GM06990 (cell line): Measurements from ENCODE around the gene POLD2.

Experiments
- DNase-seq: peaks from one replicate; pipeline ENCODE4 v3.0.0-alpha.2; 2011; ENCODE audit not compliant: insufficient read length; ENCODE audit errors: extremely low read depth
- H3K27me3 ChIP-seq: replicated peaks from 2 replicates; pipeline ENCODE4 v1.6.0; 2011; ENCODE audit warnings: low read length; ENCODE audit not compliant: control insufficient read depth, insufficient read depth
- H3K36me3 ChIP-seq: 2 replicates; pipeline ENCODE4 v1.5.1; 2011; ENCODE audit warnings: low read length; ENCODE audit not compliant: control insufficient read depth, insufficient read depth
- H3K4me3 ChIP-seq: replicated peaks from 2 replicates; pipeline ENCODE4 v1.5.1; 2011; ENCODE audit warnings: low read depth, mild to moderate bottlenecking, control low read depth, low read length
- TF ChIP-seq, protein P1 (sequence below): IDR thresholded peaks from 2 replicates; pipeline ENCODE4 v1.5.1; 2011; ENCODE audit warnings: low read length, control low read depth, mild to moderate bottlenecking, inconsistent platforms; ENCODE audit not compliant: insufficient read depth, poor library complexity, severe bottlenecking

Gene POLD2

DNA sequence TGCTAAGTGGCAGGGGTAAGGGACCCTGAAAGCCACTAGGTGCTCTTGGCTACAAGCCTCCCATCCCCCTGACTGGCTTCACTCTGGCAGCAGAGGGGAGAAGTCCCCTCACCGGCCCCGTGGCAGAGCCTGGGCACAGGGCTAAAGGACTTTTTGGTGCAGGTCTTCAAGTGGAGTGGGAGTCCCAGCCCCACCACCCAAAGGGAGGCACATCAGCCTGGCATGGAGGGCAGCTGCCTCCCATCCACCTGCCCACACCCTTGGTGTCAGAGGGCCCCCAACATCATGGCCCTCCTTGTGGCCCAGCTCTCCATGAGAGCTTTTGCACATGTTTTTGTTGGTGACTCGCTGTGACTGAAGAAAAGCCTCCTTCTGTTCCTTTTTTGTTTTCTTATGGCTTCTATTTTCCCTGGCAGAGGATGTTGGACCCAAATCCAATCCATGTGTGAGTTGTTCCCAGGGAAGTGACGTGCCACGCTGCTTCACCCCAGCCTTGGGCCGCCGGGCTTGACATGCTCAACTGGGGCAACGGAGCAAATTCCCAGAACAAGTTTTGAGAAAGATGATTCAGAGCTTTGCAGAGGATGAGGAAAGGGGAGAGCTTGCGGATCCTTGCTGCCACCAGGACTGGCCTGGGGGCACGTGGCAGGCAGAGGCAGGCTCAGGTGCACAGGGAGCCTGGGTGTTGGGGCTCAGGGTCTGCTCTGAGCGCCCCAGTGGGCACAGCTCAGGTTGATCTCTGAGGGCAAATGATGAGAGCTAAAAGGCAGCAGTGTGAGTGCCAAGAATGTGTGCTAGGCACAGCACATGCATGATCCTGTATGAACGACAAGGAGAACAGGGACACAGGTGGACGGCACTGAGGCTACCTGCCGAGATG is 21.1 kb downstream of the POLD2 start:
- H3K4me3 ChIP-seq: no peak overlapping the region

DNA sequence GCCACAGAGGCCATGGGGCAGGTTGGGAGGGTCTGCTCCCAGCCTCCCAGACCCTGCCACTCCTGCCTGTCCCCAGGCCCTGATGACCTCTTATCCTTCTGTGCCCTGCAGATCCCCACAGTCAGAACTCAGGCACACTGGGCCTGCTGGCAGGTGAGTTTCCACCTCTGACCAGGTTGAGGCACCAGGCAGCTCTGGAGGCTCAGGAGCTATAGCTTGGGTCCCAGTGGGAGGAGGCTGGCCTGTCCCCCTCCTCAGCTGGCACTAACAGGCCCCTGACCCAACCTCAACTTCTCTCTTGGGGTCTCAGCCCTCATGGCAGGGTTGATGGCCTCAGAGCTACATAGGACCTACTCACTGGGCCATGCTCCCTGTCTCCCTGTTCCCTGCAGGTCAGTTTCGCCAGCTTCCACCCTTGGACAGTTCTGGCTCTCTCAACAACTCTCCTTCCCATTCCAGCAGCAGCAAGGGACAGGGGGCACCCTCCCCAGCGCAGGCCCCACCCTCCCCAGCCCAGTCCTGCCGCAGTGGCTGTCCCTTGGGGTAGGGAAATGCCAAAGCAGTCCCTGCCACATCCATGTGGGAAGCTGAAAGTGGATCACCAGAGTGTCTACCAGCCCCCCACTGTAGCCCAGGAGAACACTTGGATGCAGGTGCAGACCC is 21.9 kb downstream of the POLD2 start:
- TF ChIP-seq, protein P1, sequence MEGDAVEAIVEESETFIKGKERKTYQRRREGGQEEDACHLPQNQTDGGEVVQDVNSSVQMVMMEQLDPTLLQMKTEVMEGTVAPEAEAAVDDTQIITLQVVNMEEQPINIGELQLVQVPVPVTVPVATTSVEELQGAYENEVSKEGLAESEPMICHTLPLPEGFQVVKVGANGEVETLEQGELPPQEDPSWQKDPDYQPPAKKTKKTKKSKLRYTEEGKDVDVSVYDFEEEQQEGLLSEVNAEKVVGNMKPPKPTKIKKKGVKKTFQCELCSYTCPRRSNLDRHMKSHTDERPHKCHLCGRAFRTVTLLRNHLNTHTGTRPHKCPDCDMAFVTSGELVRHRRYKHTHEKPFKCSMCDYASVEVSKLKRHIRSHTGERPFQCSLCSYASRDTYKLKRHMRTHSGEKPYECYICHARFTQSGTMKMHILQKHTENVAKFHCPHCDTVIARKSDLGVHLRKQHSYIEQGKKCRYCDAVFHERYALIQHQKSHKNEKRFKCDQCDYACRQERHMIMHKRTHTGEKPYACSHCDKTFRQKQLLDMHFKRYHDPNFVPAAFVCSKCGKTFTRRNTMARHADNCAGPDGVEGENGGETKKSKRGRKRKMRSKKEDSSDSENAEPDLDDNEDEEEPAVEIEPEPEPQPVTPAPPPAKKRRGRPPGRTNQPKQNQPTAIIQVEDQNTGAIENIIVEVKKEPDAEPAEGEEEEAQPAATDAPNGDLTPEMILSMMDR: no peak
- Histone ChIP-seq H3K27me3 (peaks cover 4% of the 10 kb centered on the region), H3K36me3 (no peaks in the 10 kb centered on the region), H3K4me3 (no peak overlapping the region)
- no peak for DNase-seq

More for the DNA sequence above, 21.1 kb downstream of the POLD2 start:
- TF ChIP-seq, protein P1: no peak
- no peak for DNase-seq
- no peaks in the 10 kb centered on the region for H3K36me3 ChIP-seq
- H3K27me3 ChIP-seq: peaks cover 4% of the 10 kb centered on the region

DNA sequence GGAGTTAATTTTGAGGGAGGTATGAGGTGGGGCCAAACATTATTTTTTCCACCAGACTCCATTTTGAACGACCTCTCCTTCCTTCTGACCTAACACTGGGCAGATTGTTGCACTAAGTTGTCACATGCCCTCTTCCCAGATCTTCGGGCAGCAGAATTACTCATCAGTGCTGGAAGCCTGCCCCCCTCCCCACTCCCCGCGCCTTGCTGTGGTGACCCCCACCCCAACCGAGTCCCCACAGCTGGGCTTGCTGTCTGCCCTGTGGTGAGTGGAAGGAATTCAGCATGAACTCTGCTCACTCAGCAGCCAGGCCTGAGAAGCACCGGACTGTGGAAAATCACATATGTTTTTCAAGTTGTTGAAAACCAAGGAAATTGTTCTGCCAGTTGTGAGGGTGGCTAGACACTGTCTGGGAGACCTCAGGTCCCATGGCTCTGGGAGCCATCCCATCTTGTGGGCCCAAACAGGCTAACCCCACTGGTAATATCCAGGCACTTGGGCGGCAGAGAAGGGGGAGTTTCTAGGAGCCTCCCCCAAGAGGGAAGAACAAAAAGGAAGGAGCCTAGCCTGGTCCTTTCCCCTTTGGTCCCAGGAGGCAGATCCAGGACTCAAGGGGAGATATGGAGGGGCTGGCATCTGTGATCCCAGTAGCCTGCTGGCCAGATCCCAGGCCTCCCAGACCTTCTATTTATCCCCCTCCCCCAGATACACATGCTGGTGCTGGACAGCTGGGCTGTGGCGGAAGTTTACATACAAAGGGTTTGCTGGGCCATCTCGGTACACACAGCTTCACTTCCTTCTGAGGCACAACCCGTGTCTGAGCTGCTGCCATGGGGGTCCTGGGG is 22.7 kb downstream of the POLD2 start:
- DNase-seq: no peak

DNA sequence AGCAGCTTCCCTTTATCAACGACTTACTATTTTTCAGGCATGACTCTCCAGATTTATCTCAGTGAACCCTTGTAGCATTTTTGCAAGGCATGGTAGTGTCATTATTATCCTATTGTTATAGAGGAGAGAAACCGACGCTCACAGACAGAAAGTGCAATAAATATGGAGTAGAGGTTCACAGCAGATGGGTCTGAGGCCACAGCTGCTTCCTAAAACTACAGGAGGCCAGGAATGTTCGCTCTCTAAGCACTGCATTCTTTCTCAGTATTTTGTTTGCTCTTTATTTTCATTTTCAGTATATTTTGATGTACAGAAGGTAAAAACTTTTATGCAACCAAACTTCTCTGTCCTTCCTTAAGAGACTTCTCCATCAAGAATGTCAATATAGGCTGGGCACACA is 23.7 kb downstream of the POLD2 start:
- no peaks in the 10 kb centered on the region for H3K36me3 ChIP-seq
- DNase-seq: no peak
- TF ChIP-seq, protein P1: no peak

More for the DNA sequence above, 22.7 kb downstream of the POLD2 start:
- Histone ChIP-seq H3K27me3 (peaks cover 4% of the 10 kb centered on the region), H3K36me3 (no peaks in the 10 kb centered on the region), H3K4me3 (no peak overlapping the region)
- TF ChIP-seq, protein P1: no peak

DNA sequence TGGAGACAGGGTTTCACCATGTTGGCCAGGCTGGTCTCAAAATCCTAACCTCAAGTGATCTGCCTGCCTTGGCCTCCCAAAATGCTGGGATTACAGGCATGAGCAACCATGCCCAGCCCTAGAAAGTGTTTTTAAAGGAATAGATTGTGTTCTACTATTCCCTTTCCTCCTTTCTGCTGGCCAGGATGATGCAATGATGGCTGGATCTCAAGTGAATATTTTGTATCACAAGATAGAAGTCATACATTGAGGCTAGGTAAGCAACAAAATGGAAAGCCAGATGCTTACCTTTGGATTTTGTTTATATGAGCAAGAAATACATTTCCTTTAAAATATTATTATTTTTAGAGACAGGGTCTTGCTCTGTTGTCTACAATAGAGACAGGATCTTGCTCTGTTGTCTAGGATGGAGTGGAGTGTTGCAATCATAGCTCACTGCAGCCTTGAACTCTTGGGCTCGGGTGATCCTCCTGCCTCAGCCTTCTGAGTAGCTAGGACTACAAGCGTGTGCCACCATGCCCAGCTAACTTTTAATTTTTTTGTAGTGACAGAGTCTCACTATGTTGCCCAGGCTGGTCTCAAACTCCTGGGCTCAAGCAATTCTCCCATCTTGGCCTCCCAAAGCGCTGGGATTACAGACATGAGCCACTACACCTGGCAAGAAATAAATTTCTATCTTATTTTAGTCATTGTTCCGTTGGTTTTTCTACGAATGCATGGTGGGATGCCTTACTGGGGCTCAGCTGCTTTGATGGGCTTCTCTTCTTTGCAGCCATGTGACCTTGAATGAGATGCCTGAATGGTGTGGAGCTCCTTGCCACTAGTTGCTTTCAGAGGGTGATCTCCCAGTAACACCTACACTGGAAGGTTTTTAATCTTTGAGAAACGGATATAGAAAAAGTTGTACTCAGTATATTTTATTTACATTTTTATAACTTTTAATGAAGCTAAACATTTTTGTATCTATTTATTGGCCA is 25.0 kb downstream of the POLD2 start:
- Histone ChIP-seq H3K36me3 (no peaks in the 10 kb centered on the region), H3K27me3 (peaks cover 4% of the 10 kb centered on the region), H3K4me3 (no peak overlapping the region)
- DNase-seq: no peak
- TF ChIP-seq, protein P1: no peak

More for the DNA sequence above, 23.7 kb downstream of the POLD2 start:
- Histone ChIP-seq H3K27me3 (peaks cover 4% of the 10 kb centered on the region), H3K4me3 (no peak overlapping the region)
